ENCODE results near the gene AP2A2. TPM values are rescaled to one million over a fixed set of nuclear protein-coding genes. Genes with fewer than 3 reads are reported as not detected.
"Not testable (repeated sequence)": the region's sequence is repeated elsewhere in the genome, so short reads cannot be mapped to it uniquely, and the experiment has no call there.

AP2A2 gene
- total RNA-seq, 4 donors from 2014 or later = 21.2 to 26.1 (median 25.7) TPM

- Histone ChIP-seq H3K9me3 (no peaks in the 10 kb centered on the region), H3K36me3 (peaks cover 0 to 29% of the 10 kb centered on the region in 2 donors), H3K27ac (no peak overlapping the region), H3K4me1 (peaks cover 8 to 14% of the 10 kb centered on the region in 2 donors), H3K4me3 (no peak overlapping the region), H3K27me3 (no peaks in the 10 kb centered on the region)
- no peak for ATAC-seq
- DNase-seq = no peak
- in situ Hi-C loops (cut with MboI; ENCODE audit: low sequenced_read_pairs in 4 of 4) (no loop called here), intact Hi-C loops (cut with DNase I; ENCODE audit: low total_unique reads) (no loop called here)
- TF ChIP-seq POLR2A (IDR thresholded peaks at IDR 0.05) (no peak), CTCF (IDR thresholded peaks at IDR 0.05 in 4 of 5, conservative IDR thresholded peaks at IDR 0.05 in 1 of 5) (no peak)
Observed at GRCh38 chr11:958101-958500, 32.4 kb downstream of the AP2A2 start.

DNA sequence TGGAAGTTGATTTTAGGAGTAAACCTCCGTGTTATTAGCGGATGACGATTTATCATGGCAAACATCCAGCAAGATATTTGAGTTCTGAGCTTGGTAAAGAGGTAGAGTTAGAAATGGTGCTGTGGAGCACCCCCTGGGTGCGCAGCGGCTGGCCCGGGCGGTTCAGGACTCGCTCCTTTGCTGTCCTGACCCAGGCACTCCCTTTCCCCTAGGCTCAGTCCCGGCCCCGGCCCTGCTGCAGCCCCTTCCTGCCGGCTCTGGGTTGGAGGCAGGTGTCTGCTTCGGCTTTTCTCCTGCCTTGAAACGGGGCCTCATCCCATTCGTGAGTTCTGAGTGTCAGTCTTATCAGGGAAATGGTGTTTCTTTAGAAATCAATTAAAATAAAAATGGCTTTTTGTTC, 33.4 kb downstream of the AP2A2 start:
- no peaks in the 10 kb centered on the region for H3K9me3 ChIP-seq
- no peak for ATAC-seq
- intact Hi-C loops (cut with DNase I; ENCODE audit: low total_unique reads) = no loop called here
- no peak for DNase-seq
- peaks cover 8 to 14% of the 10 kb centered on the region in 2 donors for H3K4me1 ChIP-seq
- H3K36me3 ChIP-seq = peaks cover 0 to 36% of the 10 kb centered on the region in 2 donors
- TF ChIP-seq CTCF (IDR thresholded peaks at IDR 0.05 in 4 of 5, conservative IDR thresholded peaks at IDR 0.05 in 1 of 5) = no peak
- H3K27ac ChIP-seq = no peak overlapping the region
- no peak overlapping the region for H3K4me3 ChIP-seq
- in situ Hi-C loops (cut with MboI; ENCODE audit: low sequenced_read_pairs in 4 of 4) = no loop called here
- no peaks in the 10 kb centered on the region for H3K27me3 ChIP-seq

- in situ Hi-C loops (cut with MboI; ENCODE audit: low sequenced_read_pairs in 4 of 4) (no loop called here), intact Hi-C loops (cut with DNase I; ENCODE audit: low total_unique reads) (no loop called here)
- DNase-seq (no peak), ATAC-seq (no peak)
- Histone ChIP-seq H3K4me3 (no peak overlapping the region), H3K9me3 (no peaks in the 10 kb centered on the region), H3K27ac (no peak overlapping the region), H3K4me1 (peaks cover 8 to 14% of the 10 kb centered on the region in 2 donors), H3K36me3 (peaks cover 0 to 36% of the 10 kb centered on the region in 2 donors), H3K27me3 (no peaks in the 10 kb centered on the region)
- TF ChIP-seq CTCF (IDR thresholded peaks at IDR 0.05 in 4 of 5, conservative IDR thresholded peaks at IDR 0.05 in 1 of 5) = no peak
- no peak for TF ChIP-seq POLR2A (IDR thresholded peaks at IDR 0.05)
Observed at GRCh38 chr11:959608-960007, 33.9 kb downstream of the AP2A2 start.

GRCh38 chr11:961310-961920, 35.7 kb downstream of the AP2A2 start:
- not testable (repeated sequence) for DNase-seq

DNA sequence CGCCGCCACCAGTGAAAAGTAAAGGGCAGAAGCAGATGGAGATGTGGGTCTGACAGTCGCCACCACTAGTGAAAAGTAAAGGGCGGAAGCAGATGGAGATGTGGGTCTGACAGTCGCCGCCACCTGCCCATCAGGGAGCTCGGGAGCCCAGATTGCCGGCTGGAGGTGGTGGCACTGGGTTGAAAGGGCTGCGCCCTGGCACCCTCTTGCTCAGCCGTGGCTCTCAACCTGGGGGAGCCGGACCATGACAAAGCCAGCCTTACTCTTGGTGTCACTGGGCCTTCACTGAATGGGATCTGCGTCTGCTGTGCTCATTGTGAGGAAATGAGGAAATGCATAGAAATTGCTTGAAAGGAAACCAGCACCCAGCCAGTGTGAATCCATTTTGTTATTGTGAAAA, 36.3 kb downstream of the AP2A2 start:
- peaks cover 0 to 3% of the 10 kb centered on the region in 2 donors for H3K4me1 ChIP-seq
- H3K36me3 ChIP-seq = peaks cover 0 to 36% of the 10 kb centered on the region in 2 donors
- H3K9me3 ChIP-seq = no peaks in the 10 kb centered on the region
- TF ChIP-seq CTCF (IDR thresholded peaks at IDR 0.05 in 4 of 5, conservative IDR thresholded peaks at IDR 0.05 in 1 of 5) (no peak), POLR2A (IDR thresholded peaks at IDR 0.05) (no peak)
- intact Hi-C loops (cut with DNase I; ENCODE audit: low total_unique reads) (no loop called here), in situ Hi-C loops (cut with MboI; ENCODE audit: low sequenced_read_pairs in 4 of 4) (no loop called here)
- ATAC-seq (no peak), DNase-seq (no peak)
- H3K4me3 ChIP-seq = no peak overlapping the region
- H3K27ac ChIP-seq = no peak overlapping the region
- no peaks in the 10 kb centered on the region for H3K27me3 ChIP-seq

More at GRCh38 chr11:961310-961920, 35.7 kb downstream of the AP2A2 start:
- H3K27me3 ChIP-seq; H3K4me1 ChIP-seq; H3K4me3 ChIP-seq; H3K27ac ChIP-seq; intact Hi-C loops (cut with DNase I; ENCODE audit: low total_unique reads); in situ Hi-C loops (cut with MboI; ENCODE audit: low sequenced_read_pairs in 4 of 4); ATAC-seq; H3K9me3 ChIP-seq: not testable (repeated sequence)
- H3K36me3 ChIP-seq = peaks cover 0 to 36% of the 10 kb centered on the region in 2 donors
